Fibroblast of villous mesenchyme (primary cell): ENCODE data around the gene KDM4C. TPM values are rescaled to one million over a fixed set of nuclear protein-coding genes. Genes with fewer than 3 reads are reported as not detected.
A peak's percentile ranks its signal among the peaks of the same experiment; 100 is the strongest.
"Not testable (repeated sequence)": the region's sequence is repeated elsewhere in the genome, so short reads cannot be mapped to it uniquely, and the experiment has no call there.

Experiments used
- DNase-seq: peaks from one replicate; pipeline ENCODE4 v3.0.0-alpha.2; 2010; ENCODE audit warnings: low read depth
- H3K4me3 ChIP-seq: 2 replicates; pipeline ENCODE4 v1.5.1; 2011; ENCODE audit warnings: low read depth, mild to moderate bottlenecking, low read length
- total RNA-seq: library from RNA; depleted of rRNA; stranded (reverse); fragments of >200 nt; gene quantifications from 2 replicates; pipeline ENCODE4 v1.2.3, GENCODE V29; 2012
- TF ChIP-seq, protein P1 (sequence below): IDR thresholded peaks from 2 replicates; pipeline ENCODE4 v1.5.1; 2012; ENCODE audit warnings: low read depth, mild to moderate bottlenecking, low read length; ENCODE audit not compliant: insufficient read depth

The KDM4C gene
- 26.7 and 31.1 TPM in 2 replicates for total RNA-seq

DNA sequence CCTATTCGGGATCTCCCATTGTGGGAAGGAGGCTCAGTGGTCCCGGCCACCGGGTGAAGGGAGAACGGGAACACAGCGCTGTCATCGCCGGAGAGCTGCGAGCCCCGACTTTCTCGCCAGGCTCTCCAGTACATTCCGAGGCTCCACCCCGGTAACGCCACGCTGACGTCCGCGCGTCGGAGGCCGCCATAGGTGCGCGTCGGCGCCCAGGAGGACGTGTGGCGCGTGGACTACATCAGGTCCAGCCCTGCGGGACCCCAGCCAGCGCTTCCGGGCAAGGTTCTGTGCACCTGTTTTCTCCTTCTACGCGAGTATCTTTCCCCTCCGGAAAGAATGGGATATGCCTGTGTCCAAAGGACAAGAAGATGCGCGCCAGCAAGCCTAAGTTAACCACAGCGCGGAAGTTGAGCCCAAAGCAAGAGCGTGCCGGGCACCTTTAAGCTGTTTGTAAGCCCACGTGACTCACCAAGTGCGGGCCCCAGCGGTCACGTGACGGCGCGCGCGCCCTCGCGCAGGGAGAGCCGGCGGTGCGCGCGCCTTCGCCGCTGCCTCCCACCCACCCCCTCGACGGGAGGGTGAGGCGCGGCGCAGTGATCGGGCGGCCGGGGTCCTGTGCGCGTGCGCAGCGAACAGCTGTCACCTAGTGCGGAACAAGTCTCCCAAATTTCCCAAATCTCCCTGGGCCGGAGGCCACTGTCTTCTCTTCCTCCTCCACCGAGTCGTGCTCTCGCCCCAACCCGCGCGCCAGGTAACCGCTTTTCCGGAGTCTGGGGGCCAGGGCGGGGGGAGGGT is at the start of gene KDM4C:
KDM4C (plus strand) TSS at position 518 of the 792 bp plus-strand sequence. CDS start 35,016 bp downstream, outside the sequence.
- TF ChIP-seq, protein P1, sequence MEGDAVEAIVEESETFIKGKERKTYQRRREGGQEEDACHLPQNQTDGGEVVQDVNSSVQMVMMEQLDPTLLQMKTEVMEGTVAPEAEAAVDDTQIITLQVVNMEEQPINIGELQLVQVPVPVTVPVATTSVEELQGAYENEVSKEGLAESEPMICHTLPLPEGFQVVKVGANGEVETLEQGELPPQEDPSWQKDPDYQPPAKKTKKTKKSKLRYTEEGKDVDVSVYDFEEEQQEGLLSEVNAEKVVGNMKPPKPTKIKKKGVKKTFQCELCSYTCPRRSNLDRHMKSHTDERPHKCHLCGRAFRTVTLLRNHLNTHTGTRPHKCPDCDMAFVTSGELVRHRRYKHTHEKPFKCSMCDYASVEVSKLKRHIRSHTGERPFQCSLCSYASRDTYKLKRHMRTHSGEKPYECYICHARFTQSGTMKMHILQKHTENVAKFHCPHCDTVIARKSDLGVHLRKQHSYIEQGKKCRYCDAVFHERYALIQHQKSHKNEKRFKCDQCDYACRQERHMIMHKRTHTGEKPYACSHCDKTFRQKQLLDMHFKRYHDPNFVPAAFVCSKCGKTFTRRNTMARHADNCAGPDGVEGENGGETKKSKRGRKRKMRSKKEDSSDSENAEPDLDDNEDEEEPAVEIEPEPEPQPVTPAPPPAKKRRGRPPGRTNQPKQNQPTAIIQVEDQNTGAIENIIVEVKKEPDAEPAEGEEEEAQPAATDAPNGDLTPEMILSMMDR = no peak
- H3K4me3 ChIP-seq = peak within 1 kb of the TSS; percentile 97
- peak; percentile 96 for DNase-seq

DNA sequence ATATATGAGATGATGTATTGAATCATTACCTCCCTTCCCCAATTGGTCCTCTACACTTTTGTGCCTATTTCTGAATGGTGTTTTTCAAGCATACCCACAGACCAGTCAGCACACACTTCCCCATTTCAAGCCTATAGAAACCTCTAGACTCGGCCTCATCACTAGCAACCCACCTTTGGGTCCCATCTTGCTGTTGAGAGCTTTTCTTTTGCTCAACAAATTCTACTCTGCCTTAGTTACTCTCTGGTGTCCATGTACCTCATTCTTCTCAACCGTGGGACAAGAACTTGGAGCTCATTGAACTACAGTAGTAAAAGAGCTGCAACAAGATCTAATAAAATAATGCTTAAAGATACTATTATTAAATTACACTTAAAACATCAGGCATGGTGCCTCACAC is 49.0 kb upstream of the KDM4C start:
- H3K4me3 ChIP-seq = no peak overlapping the region
- no peak for DNase-seq
- TF ChIP-seq, protein P1 = no peak

DNA sequence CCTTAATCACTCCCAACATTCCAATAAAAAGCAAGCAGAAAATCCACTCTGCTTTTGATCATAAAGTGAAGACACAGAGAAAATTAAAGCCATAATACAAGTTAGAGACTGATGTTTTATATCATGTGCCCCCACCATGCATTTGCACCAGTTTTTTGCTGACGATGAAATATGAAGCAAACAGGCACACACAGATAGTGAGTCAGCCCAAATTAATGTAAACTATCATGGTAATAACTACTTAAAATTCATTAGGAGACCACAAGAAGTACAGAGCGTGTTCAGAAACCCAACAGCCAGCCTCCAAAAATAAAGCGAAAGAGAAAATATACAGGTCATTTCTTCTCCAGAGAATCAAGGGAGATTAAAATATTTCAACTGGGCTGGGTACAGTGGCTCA is 46.4 kb upstream of the KDM4C start:
- DNase-seq = peak; percentile 89
- H3K4me3 ChIP-seq = no peak overlapping the region
- TF ChIP-seq, protein P1 = no peak

DNA sequence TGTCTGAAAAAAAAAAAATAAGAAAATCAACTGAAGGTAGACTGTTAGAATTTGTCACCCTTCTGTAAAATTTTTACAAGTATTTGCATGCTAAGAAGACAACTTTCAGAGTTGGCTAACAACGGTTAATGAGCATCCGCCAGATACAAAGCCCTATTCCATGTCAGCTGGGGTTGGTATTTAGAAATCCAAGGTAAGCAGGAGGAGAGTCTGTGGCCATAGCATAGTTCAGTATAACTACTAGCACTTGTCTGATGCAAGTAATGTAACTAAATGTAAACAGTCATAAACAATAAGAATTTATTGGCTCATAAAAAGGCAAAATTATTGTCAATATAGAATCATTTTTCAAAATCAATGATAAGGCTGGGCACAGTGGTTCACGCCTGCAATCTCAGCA is 45.7 kb upstream of the KDM4C start:
- TF ChIP-seq, protein P1 = no peak
- no peak overlapping the region for H3K4me3 ChIP-seq
- DNase-seq = peak; percentile 78

DNA sequence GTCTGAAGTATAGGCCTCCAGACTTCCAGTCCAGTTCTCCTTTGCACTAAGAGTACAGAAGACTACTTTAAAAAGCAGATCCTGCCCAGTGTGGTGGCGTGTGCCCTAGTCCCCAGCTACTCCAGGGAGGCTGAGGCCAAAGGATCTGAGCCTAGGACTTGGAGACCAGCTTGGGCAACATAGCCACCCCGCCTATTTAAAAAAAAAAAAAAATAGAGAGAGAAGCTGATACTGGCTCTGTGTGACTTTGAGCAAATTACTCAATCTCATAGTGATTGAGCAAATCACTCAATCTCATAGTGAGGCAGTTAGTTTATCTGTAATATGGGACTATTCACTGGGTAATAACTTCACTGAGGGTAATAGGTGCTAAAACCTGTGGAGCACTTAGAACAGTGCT is 43.6 kb upstream of the KDM4C start:
- H3K4me3 ChIP-seq = no peak overlapping the region
- DNase-seq = no peak
- TF ChIP-seq, protein P1 = no peak

DNA sequence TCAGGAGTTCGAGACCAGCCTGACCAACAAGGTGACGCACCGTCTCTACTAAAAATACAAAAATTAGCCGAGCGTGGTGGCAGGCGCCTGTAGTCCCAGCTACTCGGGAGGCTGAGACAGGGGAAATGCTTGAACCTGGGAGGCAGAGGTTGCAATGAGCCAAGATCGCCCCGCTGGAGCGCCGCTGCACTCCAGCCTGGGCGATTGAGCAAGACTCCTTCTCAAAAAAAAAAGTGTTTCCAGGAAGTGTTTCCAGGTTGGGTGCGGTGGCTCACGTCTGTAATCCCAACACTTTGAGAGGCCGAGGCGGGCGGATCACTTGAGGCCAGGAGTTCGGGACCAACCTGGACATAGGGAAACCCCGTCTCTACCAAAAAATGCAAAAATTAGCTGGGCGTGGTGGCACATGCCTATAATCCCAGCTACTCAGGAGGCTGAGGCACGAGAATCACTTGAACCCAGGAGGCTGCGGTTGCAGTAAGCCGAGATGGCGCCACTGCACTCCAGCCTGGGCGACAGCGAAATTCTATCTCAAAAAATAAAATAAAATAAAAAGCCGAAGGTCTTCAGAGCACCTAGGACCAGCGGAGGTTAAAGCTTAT is 42.5 kb upstream of the KDM4C start:
- H3K4me3 ChIP-seq, DNase-seq: not testable (repeated sequence)

DNA sequence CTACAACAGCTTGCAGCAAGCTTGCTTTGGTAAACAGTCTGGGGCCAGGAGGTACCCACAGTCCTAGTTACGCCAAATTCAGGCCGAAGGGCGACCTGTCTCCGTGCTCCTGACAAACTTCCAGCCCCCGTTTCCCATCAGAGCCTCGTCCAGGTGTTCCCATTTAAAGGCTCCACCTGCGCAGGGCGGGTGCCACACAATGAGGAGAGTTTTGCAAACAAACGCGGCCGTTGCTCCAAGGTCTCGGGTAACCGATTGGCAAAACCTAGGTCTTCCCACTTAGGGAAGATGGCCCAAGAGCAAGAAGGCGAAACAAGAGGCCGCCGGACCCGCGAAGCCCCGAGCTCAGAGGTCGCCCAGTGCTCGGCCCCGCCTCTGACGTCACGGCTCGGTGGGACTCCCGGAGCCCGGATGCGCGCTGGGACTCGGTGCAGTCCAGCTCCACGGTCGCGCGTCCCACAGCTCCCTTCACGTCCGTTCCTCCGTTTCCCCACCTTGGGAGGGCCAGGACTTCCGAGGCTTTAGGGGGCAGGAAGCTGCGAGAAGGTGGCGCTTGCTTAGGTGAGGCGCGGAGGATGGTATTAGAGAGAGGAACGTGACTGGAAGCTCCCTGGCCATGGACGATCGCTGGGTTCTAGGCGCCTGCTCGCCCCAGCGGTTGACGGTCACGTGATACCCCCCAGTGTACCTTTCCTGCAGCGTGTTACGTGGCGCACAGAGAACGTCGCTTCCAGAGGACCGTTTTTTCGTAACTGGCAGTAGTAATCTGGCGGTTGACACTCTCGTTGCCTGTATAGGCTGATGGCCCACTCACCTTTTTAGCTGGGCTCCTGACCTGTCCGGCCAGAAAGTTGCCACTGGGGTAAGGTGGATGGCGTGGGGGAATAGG is 41.8 kb upstream of the KDM4C start:
- peak; percentile 51 for DNase-seq
- peak overlapping the region; percentile 60 for H3K4me3 ChIP-seq
- TF ChIP-seq, protein P1 = no peak
